Ishikawa (cell line): ENCODE data around the gene IL10RA.

Source experiments
- CEBPB ChIP-seq: IDR thresholded peaks from 2 replicates; pipeline ENCODE4 v1.6.1; 2012
- CREB1 ChIP-seq: IDR thresholded peaks from 2 replicates; pipeline ENCODE4 v1.6.1; 2012; ENCODE audit warnings: low read depth
- RAD21 ChIP-seq: IDR thresholded peaks from 2 replicates; pipeline ENCODE4 v1.6.1; 2012; ENCODE audit warnings: low read depth
- YY1 ChIP-seq: IDR thresholded peaks from 2 replicates; pipeline ENCODE4 v1.6.1; 2012; ENCODE audit warnings: low read depth

DNA sequence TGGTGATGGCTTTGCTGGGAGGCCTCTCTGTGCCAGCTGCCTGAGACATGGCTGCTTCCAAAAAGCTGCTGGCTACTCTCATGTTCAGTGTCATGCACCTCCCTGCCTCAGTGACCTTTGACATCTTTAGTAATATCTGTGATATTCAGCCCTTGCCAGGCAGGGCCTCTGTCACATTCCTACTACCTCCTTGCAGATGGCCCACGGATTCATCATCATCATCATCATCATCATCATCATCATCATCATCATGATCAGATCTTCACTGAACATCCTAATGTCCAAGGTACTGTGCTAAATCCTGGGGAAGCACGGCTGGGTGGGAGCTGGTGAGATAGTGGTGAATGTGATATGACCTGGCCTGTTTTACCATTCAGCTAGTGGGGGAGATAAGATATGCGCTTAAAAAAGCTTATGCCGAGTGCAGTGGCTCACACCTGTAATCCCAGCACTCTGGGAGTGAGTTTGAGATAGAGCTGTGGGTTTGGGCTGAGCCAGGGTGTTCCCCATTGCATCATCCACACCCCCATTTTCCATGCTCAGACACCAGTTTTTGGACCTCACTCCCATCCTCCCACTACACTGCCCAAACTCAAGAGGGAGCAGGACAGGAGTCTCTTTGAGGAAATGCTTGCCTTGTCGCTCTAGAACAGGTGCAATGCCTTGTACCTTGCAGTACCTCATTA is 39.9 kb upstream of the IL10RA start:
- no peak for TF ChIP-seq CEBPB
- no peak for TF ChIP-seq CREB1
- TF ChIP-seq RAD21 = no peak
- no peak for TF ChIP-seq YY1
